Hepatocyte (in vitro differentiated cells): ENCODE data around the gene GRID1.

Experiments
- EZH2 ChIP-seq: fragments of 200-600 bp; sonication (generic); IDR thresholded peaks from 2 replicates; pipeline ENCODE4 v1.6.1; 2016; ENCODE audit warnings: antibody characterized with exemption, mild to moderate bottlenecking, borderline replicate concordance
- TF ChIP-seq, protein P1 (sequence below): fragments of 200-600 bp; sonication (generic); IDR thresholded peaks from 2 replicates; pipeline ENCODE4 v1.5.1; 2016; ENCODE audit warnings: antibody characterized with exemption, mild to moderate bottlenecking; ENCODE audit not compliant: poor library complexity

DNA sequence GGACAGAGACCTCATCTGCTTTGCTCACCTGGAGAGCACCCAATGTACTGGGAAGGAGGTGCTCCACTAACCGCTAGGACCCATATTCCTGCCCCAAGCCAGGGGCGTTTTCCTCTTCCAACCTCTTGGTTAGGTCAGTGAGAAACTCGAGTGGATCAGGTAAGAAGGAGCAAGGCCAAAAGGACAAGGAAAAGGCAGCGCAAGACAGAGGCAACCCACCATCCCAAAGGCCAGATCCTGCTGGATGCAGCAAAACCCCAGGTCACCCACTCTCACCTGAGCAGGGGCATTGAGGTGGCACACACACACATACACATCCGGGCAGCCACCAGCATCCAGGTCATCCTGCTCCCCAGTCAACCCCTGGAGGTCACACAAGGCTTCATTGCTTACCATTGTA is 105.1 kb downstream of the GRID1 start:
- TF ChIP-seq, protein P1, sequence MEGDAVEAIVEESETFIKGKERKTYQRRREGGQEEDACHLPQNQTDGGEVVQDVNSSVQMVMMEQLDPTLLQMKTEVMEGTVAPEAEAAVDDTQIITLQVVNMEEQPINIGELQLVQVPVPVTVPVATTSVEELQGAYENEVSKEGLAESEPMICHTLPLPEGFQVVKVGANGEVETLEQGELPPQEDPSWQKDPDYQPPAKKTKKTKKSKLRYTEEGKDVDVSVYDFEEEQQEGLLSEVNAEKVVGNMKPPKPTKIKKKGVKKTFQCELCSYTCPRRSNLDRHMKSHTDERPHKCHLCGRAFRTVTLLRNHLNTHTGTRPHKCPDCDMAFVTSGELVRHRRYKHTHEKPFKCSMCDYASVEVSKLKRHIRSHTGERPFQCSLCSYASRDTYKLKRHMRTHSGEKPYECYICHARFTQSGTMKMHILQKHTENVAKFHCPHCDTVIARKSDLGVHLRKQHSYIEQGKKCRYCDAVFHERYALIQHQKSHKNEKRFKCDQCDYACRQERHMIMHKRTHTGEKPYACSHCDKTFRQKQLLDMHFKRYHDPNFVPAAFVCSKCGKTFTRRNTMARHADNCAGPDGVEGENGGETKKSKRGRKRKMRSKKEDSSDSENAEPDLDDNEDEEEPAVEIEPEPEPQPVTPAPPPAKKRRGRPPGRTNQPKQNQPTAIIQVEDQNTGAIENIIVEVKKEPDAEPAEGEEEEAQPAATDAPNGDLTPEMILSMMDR, result no peak
- no peak for TF ChIP-seq EZH2
